ENCODE data around the gene PTPN4. TPM values are rescaled to one million over a fixed set of nuclear protein-coding genes. Genes with fewer than 3 reads are reported as not detected.

The PTPN4 gene
- total RNA-seq, 1 donor from 2014 or later: 51.7 TPM

- Mint-ChIP-seq H3K4me1 (peaks cover 13% of the 10 kb centered on the region), H3K36me3 (peaks cover 13% of the 10 kb centered on the region), H3K27ac (no peak overlapping the region), H3K4me3 (no peak overlapping the region), H3K9me3 (peaks cover 13% of the 10 kb centered on the region), H3K27me3 (ENCODE audit: low read depth) (no peaks in the 10 kb centered on the region)
- TF ChIP-seq CTCF (IDR thresholded peaks at IDR 0.05; ENCODE audit: unreplicated experiment): no peak
- DNase-seq (ENCODE audit: low spot score in 2 of 2, unreplicated experiment in 2 of 2): no peak
Observed at GRCh38 chr2:119774026-119774425, 14.3 kb downstream of the PTPN4 start.

DNA sequence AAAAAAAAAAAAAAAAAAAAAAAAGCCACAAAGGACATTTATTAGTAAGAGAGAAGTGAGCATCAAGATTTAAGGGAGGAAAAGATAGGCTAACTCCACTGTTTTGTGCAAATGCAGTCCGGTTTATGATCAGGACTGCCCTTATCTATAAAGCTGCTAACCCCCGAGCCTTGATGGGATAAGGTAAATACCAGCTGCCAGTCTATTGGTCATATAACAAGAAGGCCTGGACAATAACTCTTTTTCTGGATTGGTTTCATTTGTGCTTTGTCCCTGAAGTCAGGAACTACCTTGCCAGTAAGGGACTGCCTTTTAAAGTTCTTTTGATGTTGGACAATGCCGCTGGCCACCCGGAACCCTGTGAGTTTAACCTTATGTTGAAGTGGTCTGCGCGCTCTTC is 15.4 kb downstream of the PTPN4 start:
- no peak for TF ChIP-seq CTCF (IDR thresholded peaks at IDR 0.05; ENCODE audit: unreplicated experiment)
- no peak overlapping the region for H3K4me3 Mint-ChIP-seq
- peaks cover 13% of the 10 kb centered on the region for H3K36me3 Mint-ChIP-seq

GRCh38 chr2:119782308-119783027 is 22.7 kb downstream of the PTPN4 start:
- TF ChIP-seq CTCF (IDR thresholded peaks at IDR 0.05; ENCODE audit: unreplicated experiment): no peak
- no peaks in the 10 kb centered on the region for H3K36me3 Mint-ChIP-seq

More for the DNA sequence above, 15.4 kb downstream of the PTPN4 start:
- no peak overlapping the region for H3K27ac Mint-ChIP-seq
- peaks cover 13% of the 10 kb centered on the region for H3K4me1 Mint-ChIP-seq
- H3K27me3 Mint-ChIP-seq (ENCODE audit: low read depth): no peaks in the 10 kb centered on the region
- DNase-seq (ENCODE audit: low spot score in 2 of 2, unreplicated experiment in 2 of 2): no peak
- peaks cover 13% of the 10 kb centered on the region for H3K9me3 Mint-ChIP-seq

DNA sequence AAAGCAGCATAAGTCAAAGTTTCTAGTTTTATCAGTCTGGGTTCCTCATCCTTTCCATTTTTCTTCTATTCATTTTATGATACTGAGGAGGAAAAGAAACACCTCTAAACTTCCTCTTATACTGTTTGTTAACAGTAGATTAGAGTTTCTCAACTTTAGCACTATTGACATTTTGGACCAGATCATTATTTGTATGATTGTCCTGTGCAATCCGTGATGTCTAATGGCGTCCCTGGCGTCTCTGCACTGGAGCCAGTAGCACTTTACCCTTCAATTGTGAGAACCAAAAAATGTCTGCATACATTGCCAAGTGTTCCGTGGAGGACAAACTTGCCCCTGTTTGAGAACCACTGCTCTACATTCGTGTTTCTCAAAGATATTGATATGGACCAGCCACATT is 25.2 kb downstream of the PTPN4 start:
- TF ChIP-seq CTCF (IDR thresholded peaks at IDR 0.05; ENCODE audit: unreplicated experiment): no peak
- no peaks in the 10 kb centered on the region for H3K4me1 Mint-ChIP-seq
- no peak overlapping the region for H3K4me3 Mint-ChIP-seq
- H3K27ac Mint-ChIP-seq: no peak overlapping the region
- H3K36me3 Mint-ChIP-seq: peaks cover 8% of the 10 kb centered on the region
- no peaks in the 10 kb centered on the region for H3K27me3 Mint-ChIP-seq (ENCODE audit: low read depth)
- peaks cover 9% of the 10 kb centered on the region for H3K9me3 Mint-ChIP-seq
- no peak for DNase-seq (ENCODE audit: low spot score in 2 of 2, unreplicated experiment in 2 of 2)

More at GRCh38 chr2:119782308-119783027, 22.7 kb downstream of the PTPN4 start:
- H3K4me3 Mint-ChIP-seq: no peak overlapping the region
- DNase-seq (ENCODE audit: low spot score in 2 of 2, unreplicated experiment in 2 of 2): no peak
- no peaks in the 10 kb centered on the region for H3K27me3 Mint-ChIP-seq (ENCODE audit: low read depth)
- H3K4me1 Mint-ChIP-seq: no peaks in the 10 kb centered on the region
- H3K27ac Mint-ChIP-seq: no peak overlapping the region
- no peaks in the 10 kb centered on the region for H3K9me3 Mint-ChIP-seq

DNA sequence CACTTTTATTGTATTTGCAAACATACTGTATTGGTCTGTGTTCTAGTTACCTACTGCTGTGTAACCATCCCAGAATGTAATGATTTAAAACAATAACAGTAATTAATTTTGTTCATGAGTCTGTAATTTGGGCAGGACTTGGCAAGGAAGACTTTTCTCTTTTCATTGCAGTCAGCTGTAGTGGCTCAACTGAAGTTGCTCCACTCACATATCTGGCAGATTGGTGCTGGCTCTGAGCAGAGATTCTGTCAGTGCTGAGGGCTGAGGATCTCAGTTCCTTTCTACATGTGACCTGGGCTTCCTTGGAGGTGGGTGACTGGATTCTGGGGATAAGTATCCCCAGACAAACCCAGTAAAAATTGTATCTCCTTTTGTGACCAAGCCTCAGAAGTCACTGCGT is 26.6 kb downstream of the PTPN4 start:
- Mint-ChIP-seq H3K4me3 (no peak overlapping the region), H3K9me3 (peaks cover 21% of the 10 kb centered on the region), H3K36me3 (peaks cover 18% of the 10 kb centered on the region), H3K4me1 (no peaks in the 10 kb centered on the region), H3K27me3 (ENCODE audit: low read depth) (no peaks in the 10 kb centered on the region), H3K27ac (no peak overlapping the region)
- no peak for TF ChIP-seq CTCF (IDR thresholded peaks at IDR 0.05; ENCODE audit: unreplicated experiment)
- DNase-seq (ENCODE audit: low spot score in 2 of 2, unreplicated experiment in 2 of 2): no peak
